Activated CD8-positive, alpha-beta memory T cell treated with anti-CD3 and anti-CD28 coated beads, Interleukin-2, amount 50 U/mL, for 1 hour (primary cell): Measurements from ENCODE around the gene MMP28.

Experiments
- DNase-seq: peaks from one replicate; pipeline ENCODE4 v3.0.0-alpha.2; 2020; ENCODE audit errors: extremely low read depth

MMP28 gene

GRCh38 chr17:35726127-35726952, 69.1 kb downstream of the MMP28 start:
- no peak for DNase-seq

- no peak for DNase-seq
Measured at GRCh38 chr17:35725802-35726126, 69.7 kb downstream of the MMP28 start.

GRCh38 chr17:35725058-35725457, 70.4 kb downstream of the MMP28 start:
- no peak for DNase-seq

GRCh38 chr17:35723735-35724134, 71.7 kb downstream of the MMP28 start:
- DNase-seq, result no peak

- no peak for DNase-seq
Measured at GRCh38 chr17:35717475-35717874, 78.0 kb downstream of the MMP28 start.

GRCh38 chr17:35716897-35717465, 78.5 kb downstream of the MMP28 start:
- no peak for DNase-seq

- no peak for DNase-seq
Measured at GRCh38 chr17:35716173-35716572, 79.3 kb downstream of the MMP28 start.
